ENCODE data around the gene CDC42EP1. TPM values are rescaled to one million over a fixed set of nuclear protein-coding genes. Genes with fewer than 3 reads are reported as not detected.

Gene CDC42EP1
- total and polyA plus RNA-seq, 2 experiments from 2014 or later, result 7.7 to 10.2 TPM

- Histone ChIP-seq H3K4me1 (ENCODE audit: insufficient read depth) (peaks cover 3% of the 10 kb centered on the region; the same call in 1 of the 2 replicates), H3K4me3 (no peak overlapping the region), H3K79me2 (replicated peaks; ENCODE audit: insufficient read depth) (no peaks in the 10 kb centered on the region), H3K9me2 (ENCODE audit: insufficient read depth) (no peaks in the 10 kb centered on the region), H3K27ac (ENCODE audit: low read depth) (no peak overlapping the region), H2AFZ (no peak overlapping the region), H3K36me3 (ENCODE audit: insufficient read depth) (no peaks in the 10 kb centered on the region), H4K20me1 (replicated peaks; ENCODE audit: insufficient read depth) (no peaks in the 10 kb centered on the region), H3K4me2 (no peak overlapping the region), H3K27me3 (ENCODE audit: insufficient read depth) (peaks cover 21% of the 10 kb centered on the region), H3F3A (replicated peaks; ENCODE audit: low read depth) (peaks cover 4% of the 10 kb centered on the region; the same call in 1 of the 2 replicates)
- peaks cover 6% of the 10 kb centered on the region; the same call in 2 of the 3 replicates for H3K9me3 Mint-ChIP-seq
- H3K4me1 Mint-ChIP-seq, result peaks cover 12% of the 10 kb centered on the region
- peaks cover 8% of the 10 kb centered on the region; the same call in 2 of the 3 replicates for H3K36me3 Mint-ChIP-seq (ENCODE audit: low read depth)
- H3K27me3 Mint-ChIP-seq (ENCODE audit: insufficient read depth, low read depth, poor library complexity), result peaks cover 13% of the 10 kb centered on the region
- ATAC-seq, result no peak
- H3K27ac Mint-ChIP-seq, result peak overlapping the region; percentile 50; the same call in 1 of the 2 replicates
- no peak for DNase-seq (ENCODE audit: low spot score)
- H3K4me3 Mint-ChIP-seq, result no peak overlapping the region
- no peak for TF ChIP-seq EZH2phosphoT487 (IDR thresholded peaks at IDR 0.05; ENCODE audit: unreplicated experiment)
Observed at GRCh38 chr22:37514526-37515051, 45.7 kb upstream of the CDC42EP1 start.

GRCh38 chr22:37515901-37516300, 44.4 kb upstream of the CDC42EP1 start:
- peaks cover 4% of the 10 kb centered on the region; the same call in 1 of the 2 replicates for H3F3A ChIP-seq (replicated peaks; ENCODE audit: low read depth)
- Mint-ChIP-seq H3K9me3 (peaks cover 6% of the 10 kb centered on the region; the same call in 2 of the 3 replicates), H3K4me3 (no peak overlapping the region), H3K27ac (no peak overlapping the region), H3K36me3 (ENCODE audit: low read depth) (peaks cover 8% of the 10 kb centered on the region; the same call in 2 of the 3 replicates), H3K4me1 (peaks cover 19% of the 10 kb centered on the region), H3K27me3 (ENCODE audit: insufficient read depth, low read depth, poor library complexity) (peaks cover 20% of the 10 kb centered on the region)
- H3K79me2 ChIP-seq (replicated peaks; ENCODE audit: insufficient read depth), result no peaks in the 10 kb centered on the region
- no peak overlapping the region for H3K4me3 ChIP-seq
- H4K20me1 ChIP-seq (replicated peaks; ENCODE audit: insufficient read depth), result no peaks in the 10 kb centered on the region
- 0 out of 4 replicates have a peak, but pooled peaks of 1 of the 2 experiments have one; percentile 19 for TF ChIP-seq CTCF (conservative IDR thresholded peaks at IDR 0.05; ENCODE audit: low read depth in 2 of 2)
- no peak for TF ChIP-seq CREB1 (CRISPR knock-in tag; IDR thresholded peaks at IDR 0.05; ENCODE audit: low read depth)
- H3K4me1 ChIP-seq (ENCODE audit: insufficient read depth), result peaks cover 9% of the 10 kb centered on the region; the same call in 1 of the 2 replicates
- peaks cover 32% of the 10 kb centered on the region for H3K27me3 ChIP-seq (ENCODE audit: insufficient read depth)
- ATAC-seq, result no peak
- H2AFZ ChIP-seq, result no peak overlapping the region
- no peaks in the 10 kb centered on the region for H3K36me3 ChIP-seq (ENCODE audit: insufficient read depth)
- no peak for DNase-seq (ENCODE audit: low spot score)
- no peaks in the 10 kb centered on the region for H3K9me2 ChIP-seq (ENCODE audit: insufficient read depth)
- H3K27ac ChIP-seq (ENCODE audit: low read depth), result no peak overlapping the region
- H3K4me2 ChIP-seq, result no peak overlapping the region

- H3K36me3 ChIP-seq (ENCODE audit: insufficient read depth), result no peaks in the 10 kb centered on the region
- peaks cover 4% of the 10 kb centered on the region; the same call in 1 of the 2 replicates for H3F3A ChIP-seq (replicated peaks; ENCODE audit: low read depth)
- no peak for ATAC-seq
- no peaks in the 10 kb centered on the region for H3K9me2 ChIP-seq (ENCODE audit: insufficient read depth)
- H4K20me1 ChIP-seq (replicated peaks; ENCODE audit: insufficient read depth), result no peaks in the 10 kb centered on the region
- DNase-seq (ENCODE audit: low spot score), result no peak
- H3K4me2 ChIP-seq, result no peak overlapping the region
- peaks cover 9% of the 10 kb centered on the region; the same call in 1 of the 2 replicates for H3K4me1 ChIP-seq (ENCODE audit: insufficient read depth)
- H3K27me3 ChIP-seq (ENCODE audit: insufficient read depth), result peaks cover 32% of the 10 kb centered on the region
- H3K27ac ChIP-seq (ENCODE audit: low read depth), result no peak overlapping the region
- Mint-ChIP-seq H3K27me3 (ENCODE audit: insufficient read depth, low read depth, poor library complexity) (peaks cover 21% of the 10 kb centered on the region), H3K4me3 (no peak overlapping the region), H3K4me1 (peaks cover 19% of the 10 kb centered on the region), H3K27ac (no peak overlapping the region), H3K36me3 (ENCODE audit: low read depth) (peaks cover 8% of the 10 kb centered on the region; the same call in 2 of the 3 replicates), H3K9me3 (peaks cover 6% of the 10 kb centered on the region; the same call in 2 of the 3 replicates)
- H3K4me3 ChIP-seq, result no peak overlapping the region
- H3K79me2 ChIP-seq (replicated peaks; ENCODE audit: insufficient read depth), result no peaks in the 10 kb centered on the region
- no peak overlapping the region for H2AFZ ChIP-seq
- no peak for TF ChIP-seq REST (IDR thresholded peaks at IDR 0.05; ENCODE audit: unreplicated experiment)
Observed at GRCh38 chr22:37516456-37516855, 43.8 kb upstream of the CDC42EP1 start.
